Measurements from ENCODE around the gene RASAL2.

Gene RASAL2

GRCh38 chr1:178520803-178521202 is 426.9 kb downstream of the RASAL2 start:
- Histone ChIP-seq H3K36me3 (replicated peaks; ENCODE audit: low read depth, low read length) (no peaks in the 10 kb centered on the region), H3K4me3 (ENCODE audit: low read length) (no peak overlapping the region), H4K20me1 (ENCODE audit: insufficient read depth, low read length) (no peaks in the 10 kb centered on the region), H3K4me1 (ENCODE audit: low read length) (no peaks in the 10 kb centered on the region), H3K9ac (ENCODE audit: low read length) (no peak overlapping the region), H2AFZ (ENCODE audit: low read depth, low read length) (no peak overlapping the region), H3K27me3 (ENCODE audit: low read depth, low read length) (no peaks in the 10 kb centered on the region), H3K4me2 (ENCODE audit: low read length) (no peak overlapping the region), H3K79me2 (ENCODE audit: low read length) (no peaks in the 10 kb centered on the region), H3K9me3 (ENCODE audit: insufficient read depth, low read length) (no peaks in the 10 kb centered on the region), H3K27ac (ENCODE audit: low read length) (no peak overlapping the region)
- TF ChIP-seq CTCF (IDR thresholded peaks at IDR 0.05; ENCODE audit: low read depth, low read length) = no peak
- TF ChIP-seq EZH2phosphoT487 (IDR thresholded peaks at IDR 0.05; ENCODE audit: low read depth) = no peak

- no peak overlapping the region for H3K4me3 ChIP-seq (ENCODE audit: low read length)
- H3K27me3 ChIP-seq (ENCODE audit: low read depth, low read length) = no peaks in the 10 kb centered on the region
- no peaks in the 10 kb centered on the region for H3K36me3 ChIP-seq (replicated peaks; ENCODE audit: low read depth, low read length)
- TF ChIP-seq CTCF (IDR thresholded peaks at IDR 0.05; ENCODE audit: low read depth, low read length) (no peak), EZH2phosphoT487 (IDR thresholded peaks at IDR 0.05; ENCODE audit: low read depth) (no peak)
- H3K4me1 ChIP-seq (ENCODE audit: low read length) = no peaks in the 10 kb centered on the region
- H3K9me3 ChIP-seq (ENCODE audit: insufficient read depth, low read length) = no peaks in the 10 kb centered on the region
- H2AFZ ChIP-seq (ENCODE audit: low read depth, low read length) = no peak overlapping the region
- no peak overlapping the region for H3K9ac ChIP-seq (ENCODE audit: low read length)
- no peak overlapping the region for H3K4me2 ChIP-seq (ENCODE audit: low read length)
- H3K79me2 ChIP-seq (ENCODE audit: low read length) = no peaks in the 10 kb centered on the region
- no peak overlapping the region for H3K27ac ChIP-seq (ENCODE audit: low read length)
- H4K20me1 ChIP-seq (ENCODE audit: insufficient read depth, low read length) = no peaks in the 10 kb centered on the region
Measured at GRCh38 chr1:178521241-178521640, 427.3 kb downstream of the RASAL2 start.

- H3K27me3 ChIP-seq (ENCODE audit: low read depth, low read length) = no peaks in the 10 kb centered on the region
Measured at GRCh38 chr1:178527117-178527516, 433.2 kb downstream of the RASAL2 start.

GRCh38 chr1:178528228-178528952 is 434.5 kb downstream of the RASAL2 start:
- Histone ChIP-seq H2AFZ (ENCODE audit: low read depth, low read length) (no peak overlapping the region), H3K4me1 (ENCODE audit: low read length) (peaks cover 14% of the 10 kb centered on the region), H3K36me3 (replicated peaks; ENCODE audit: low read depth, low read length) (no peaks in the 10 kb centered on the region), H3K79me2 (ENCODE audit: low read length) (no peaks in the 10 kb centered on the region), H3K9ac (ENCODE audit: low read length) (no peak overlapping the region), H4K20me1 (ENCODE audit: insufficient read depth, low read length) (no peaks in the 10 kb centered on the region), H3K9me3 (ENCODE audit: insufficient read depth, low read length) (no peaks in the 10 kb centered on the region), H3K27ac (ENCODE audit: low read length) (no peak overlapping the region), H3K4me3 (ENCODE audit: low read length) (no peak overlapping the region), H3K4me2 (ENCODE audit: low read length) (no peak overlapping the region), H3K27me3 (ENCODE audit: low read depth, low read length) (no peaks in the 10 kb centered on the region)
- TF ChIP-seq CTCF (IDR thresholded peaks at IDR 0.05; ENCODE audit: low read depth, low read length) = no peak
- no peak for TF ChIP-seq EZH2phosphoT487 (IDR thresholded peaks at IDR 0.05; ENCODE audit: low read depth)

More at GRCh38 chr1:178527117-178527516, 433.2 kb downstream of the RASAL2 start:
- peaks cover 9% of the 10 kb centered on the region for H3K4me1 ChIP-seq (ENCODE audit: low read length)
- no peaks in the 10 kb centered on the region for H3K79me2 ChIP-seq (ENCODE audit: low read length)
- no peak overlapping the region for H2AFZ ChIP-seq (ENCODE audit: low read depth, low read length)
- H4K20me1 ChIP-seq (ENCODE audit: insufficient read depth, low read length) = no peaks in the 10 kb centered on the region
- H3K27ac ChIP-seq (ENCODE audit: low read length) = no peak overlapping the region
- TF ChIP-seq CTCF (IDR thresholded peaks at IDR 0.05; ENCODE audit: low read depth, low read length) (no peak), EZH2phosphoT487 (IDR thresholded peaks at IDR 0.05; ENCODE audit: low read depth) (no peak)
- H3K9me3 ChIP-seq (ENCODE audit: insufficient read depth, low read length) = no peaks in the 10 kb centered on the region
- no peak overlapping the region for H3K4me2 ChIP-seq (ENCODE audit: low read length)
- no peaks in the 10 kb centered on the region for H3K36me3 ChIP-seq (replicated peaks; ENCODE audit: low read depth, low read length)
- H3K4me3 ChIP-seq (ENCODE audit: low read length) = no peak overlapping the region
- no peak overlapping the region for H3K9ac ChIP-seq (ENCODE audit: low read length)
